ENCODE data around the gene NCBP3.

Gene NCBP3

GRCh38 chr17:3870871-3871306 is 24.8 kb upstream of the NCBP3 start:
- H3K79me2 ChIP-seq (ENCODE audit: low read length) = no peaks in the 10 kb centered on the region
- H3K9ac ChIP-seq (ENCODE audit: low read length) = peak overlapping the region; percentile 28; the same call in 1 of the 2 replicates

DNA sequence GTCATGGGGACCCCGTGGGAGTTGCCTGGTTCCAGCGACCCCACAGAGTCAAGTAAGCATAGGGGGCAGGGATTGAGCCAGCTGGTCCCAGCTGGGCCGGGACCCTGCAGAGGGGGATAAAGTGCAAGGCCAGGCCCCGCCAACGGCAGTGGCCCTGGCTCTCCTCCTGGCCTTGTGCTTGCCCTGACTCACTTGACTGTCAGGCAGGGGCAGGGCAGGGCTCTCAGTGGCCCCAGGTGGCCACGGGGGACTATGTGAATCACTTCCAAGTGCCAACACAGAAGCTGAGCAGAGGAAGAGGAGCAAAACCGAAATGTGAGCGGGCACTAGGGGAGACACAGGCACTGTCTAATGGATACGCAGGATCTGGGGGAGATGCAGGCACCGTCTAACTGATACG is 21.6 kb upstream of the NCBP3 start:
- no peak for DNase-seq
- no peak for TF ChIP-seq EZH2 (optimal IDR thresholded peaks at IDR 0.05; ENCODE audit: low read depth, low read length)
- TF ChIP-seq, protein P1, sequence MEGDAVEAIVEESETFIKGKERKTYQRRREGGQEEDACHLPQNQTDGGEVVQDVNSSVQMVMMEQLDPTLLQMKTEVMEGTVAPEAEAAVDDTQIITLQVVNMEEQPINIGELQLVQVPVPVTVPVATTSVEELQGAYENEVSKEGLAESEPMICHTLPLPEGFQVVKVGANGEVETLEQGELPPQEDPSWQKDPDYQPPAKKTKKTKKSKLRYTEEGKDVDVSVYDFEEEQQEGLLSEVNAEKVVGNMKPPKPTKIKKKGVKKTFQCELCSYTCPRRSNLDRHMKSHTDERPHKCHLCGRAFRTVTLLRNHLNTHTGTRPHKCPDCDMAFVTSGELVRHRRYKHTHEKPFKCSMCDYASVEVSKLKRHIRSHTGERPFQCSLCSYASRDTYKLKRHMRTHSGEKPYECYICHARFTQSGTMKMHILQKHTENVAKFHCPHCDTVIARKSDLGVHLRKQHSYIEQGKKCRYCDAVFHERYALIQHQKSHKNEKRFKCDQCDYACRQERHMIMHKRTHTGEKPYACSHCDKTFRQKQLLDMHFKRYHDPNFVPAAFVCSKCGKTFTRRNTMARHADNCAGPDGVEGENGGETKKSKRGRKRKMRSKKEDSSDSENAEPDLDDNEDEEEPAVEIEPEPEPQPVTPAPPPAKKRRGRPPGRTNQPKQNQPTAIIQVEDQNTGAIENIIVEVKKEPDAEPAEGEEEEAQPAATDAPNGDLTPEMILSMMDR (IDR thresholded peaks at IDR 0.05; ENCODE audit: low read length) = no peak
- no peak for TF ChIP-seq EZH2phosphoT487 (IDR thresholded peaks at IDR 0.05; ENCODE audit: low read length)
- no peak overlapping the region for H3K4me3 ChIP-seq (ENCODE audit: low read length)
- H3K27me3 ChIP-seq (replicated peaks; ENCODE audit: insufficient read depth, low read length) = no peaks in the 10 kb centered on the region
- H3K9me3 ChIP-seq (replicated peaks; ENCODE audit: insufficient read depth, low read length) = no peaks in the 10 kb centered on the region
- H4K20me1 ChIP-seq (ENCODE audit: insufficient read depth, low read length) = no peaks in the 10 kb centered on the region
- no peak overlapping the region for H3K4me2 ChIP-seq (ENCODE audit: low read depth, low read length)
- H3K9me2 ChIP-seq (replicated peaks; ENCODE audit: insufficient read depth, low read length) = no peaks in the 10 kb centered on the region
- no peaks in the 10 kb centered on the region for H3K79me2 ChIP-seq (ENCODE audit: low read length)
- H3F3A ChIP-seq (ENCODE audit: insufficient read depth, low read length) = 0 out of 2 replicates have a peak, but pooled peaks cover 4% of the 10 kb centered on the region
- H3K9ac ChIP-seq (ENCODE audit: low read length) = no peak overlapping the region
- H2AFZ ChIP-seq (ENCODE audit: low read length) = no peak overlapping the region
- peaks cover 5% of the 10 kb centered on the region; the same call in 1 of the 2 replicates for H3K4me1 ChIP-seq (ENCODE audit: low read length)
- H3K27ac ChIP-seq (ENCODE audit: low read length) = no peak overlapping the region
- no peaks in the 10 kb centered on the region for H3K36me3 ChIP-seq (replicated peaks; ENCODE audit: insufficient read depth, low read length)

More at GRCh38 chr17:3870871-3871306, 24.8 kb upstream of the NCBP3 start:
- no peaks in the 10 kb centered on the region for H3K27me3 ChIP-seq (replicated peaks; ENCODE audit: insufficient read depth, low read length)
- H4K20me1 ChIP-seq (ENCODE audit: insufficient read depth, low read length) = no peaks in the 10 kb centered on the region
- peak overlapping the region; percentile 80 for H2AFZ ChIP-seq (ENCODE audit: low read length)
- TF ChIP-seq EZH2 (optimal IDR thresholded peaks at IDR 0.05; ENCODE audit: low read depth, low read length) (no peak), EZH2phosphoT487 (IDR thresholded peaks at IDR 0.05; ENCODE audit: low read length) (no peak)
- TF ChIP-seq, protein P1 (IDR thresholded peaks at IDR 0.05; ENCODE audit: low read length) = no peak
- 0 out of 2 replicates have a peak, but pooled peaks cover 4% of the 10 kb centered on the region for H3F3A ChIP-seq (ENCODE audit: insufficient read depth, low read length)
- H3K4me3 ChIP-seq (ENCODE audit: low read length) = peak overlapping the region; percentile 26; the same call in 1 of the 2 replicates
- no peaks in the 10 kb centered on the region for H3K9me2 ChIP-seq (replicated peaks; ENCODE audit: insufficient read depth, low read length)
- peak; percentile 43 for DNase-seq
- no peaks in the 10 kb centered on the region for H3K9me3 ChIP-seq (replicated peaks; ENCODE audit: insufficient read depth, low read length)
- peak overlapping the region; percentile 65 for H3K4me2 ChIP-seq (ENCODE audit: low read depth, low read length)
- H3K27ac ChIP-seq (ENCODE audit: low read length) = peak overlapping the region; percentile 75; the same call in 1 of the 2 replicates
- H3K4me1 ChIP-seq (ENCODE audit: low read length) = peaks cover 5% of the 10 kb centered on the region; the same call in 1 of the 2 replicates
- no peaks in the 10 kb centered on the region for H3K36me3 ChIP-seq (replicated peaks; ENCODE audit: insufficient read depth, low read length)

- Histone ChIP-seq H3K27me3 (replicated peaks; ENCODE audit: insufficient read depth, low read length) (no peaks in the 10 kb centered on the region), H3K4me1 (ENCODE audit: low read length) (peaks cover 5% of the 10 kb centered on the region; the same call in 1 of the 2 replicates), H3F3A (ENCODE audit: insufficient read depth, low read length) (0 out of 2 replicates have a peak, but pooled peaks cover 4% of the 10 kb centered on the region), H3K9ac (ENCODE audit: low read length) (no peak overlapping the region), H2AFZ (ENCODE audit: low read length) (no peak overlapping the region), H3K27ac (ENCODE audit: low read length) (no peak overlapping the region), H3K9me3 (replicated peaks; ENCODE audit: insufficient read depth, low read length) (no peaks in the 10 kb centered on the region), H3K4me2 (ENCODE audit: low read depth, low read length) (no peak overlapping the region), H3K4me3 (ENCODE audit: low read length) (no peak overlapping the region), H3K36me3 (replicated peaks; ENCODE audit: insufficient read depth, low read length) (no peaks in the 10 kb centered on the region), H3K79me2 (ENCODE audit: low read length) (no peaks in the 10 kb centered on the region), H3K9me2 (replicated peaks; ENCODE audit: insufficient read depth, low read length) (no peaks in the 10 kb centered on the region), H4K20me1 (ENCODE audit: insufficient read depth, low read length) (no peaks in the 10 kb centered on the region)
- DNase-seq = no peak
- TF ChIP-seq EZH2 (optimal IDR thresholded peaks at IDR 0.05; ENCODE audit: low read depth, low read length) = no peak
- TF ChIP-seq, protein P1 (IDR thresholded peaks at IDR 0.05; ENCODE audit: low read length) = no peak
- no peak for TF ChIP-seq EZH2phosphoT487 (IDR thresholded peaks at IDR 0.05; ENCODE audit: low read length)
Measured at GRCh38 chr17:3867106-3867505, 21.1 kb upstream of the NCBP3 start.

All from MM.1S (cell line).